GM10847 (cell line): ENCODE data around the gene ALS2CL.

ENCODE experiments used
- POLR2A ChIP-seq: IDR thresholded peaks from 2 replicates; pipeline ENCODE4 v1.6.1; 2011; ENCODE audit not compliant: insufficient read length; ENCODE audit errors: extremely low read depth

The ALS2CL gene

DNA sequence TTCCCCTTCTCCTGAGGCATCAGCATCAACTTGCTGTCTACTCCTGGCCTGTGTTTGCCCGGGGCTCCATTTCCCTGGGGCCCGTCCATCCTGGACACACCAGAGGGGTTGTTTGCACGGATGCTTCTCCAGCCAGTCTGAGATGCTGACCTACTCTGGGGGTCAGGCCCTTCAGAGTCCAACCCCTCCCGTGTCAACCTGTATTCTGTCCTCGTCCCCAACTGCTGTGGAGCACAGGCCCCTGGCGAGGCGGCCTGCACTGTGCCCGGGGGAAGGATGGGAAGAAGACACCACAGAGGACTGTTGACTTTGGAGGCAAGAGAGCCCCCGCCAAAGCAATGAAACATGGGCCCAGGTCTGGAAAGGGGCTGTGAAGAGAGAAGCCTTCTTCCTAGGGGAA lies 25.8 kb downstream of the ALS2CL start:
- TF ChIP-seq POLR2A: no peak

DNA sequence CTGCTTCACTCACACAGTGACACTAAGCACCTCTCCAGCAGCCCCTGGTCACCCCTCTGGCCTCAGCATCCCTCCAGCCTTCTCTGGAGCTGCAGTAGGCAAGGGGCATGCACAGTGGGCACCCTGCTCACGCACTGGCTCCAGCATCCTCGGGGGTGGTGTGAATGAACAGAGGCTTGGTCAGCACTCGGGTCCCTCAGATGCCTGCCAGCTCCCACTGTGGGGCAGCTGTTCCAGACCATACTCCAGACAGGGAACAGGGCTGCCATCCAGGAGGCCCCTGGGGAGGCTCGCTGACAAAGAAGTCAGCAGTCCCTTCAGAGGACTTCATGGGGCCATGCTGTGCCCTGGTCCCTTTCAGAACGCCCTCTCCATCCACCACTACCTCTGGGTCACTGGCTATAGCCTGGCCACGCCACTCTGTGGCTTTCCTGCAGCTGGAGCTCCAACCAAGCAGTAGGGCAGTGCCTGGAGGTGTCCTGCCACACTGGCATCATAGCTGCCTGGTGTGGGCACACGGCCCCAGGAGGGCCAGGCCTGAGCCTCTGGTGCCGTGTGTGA lies 26.3 kb downstream of the ALS2CL start:
- TF ChIP-seq POLR2A: no peak

DNA sequence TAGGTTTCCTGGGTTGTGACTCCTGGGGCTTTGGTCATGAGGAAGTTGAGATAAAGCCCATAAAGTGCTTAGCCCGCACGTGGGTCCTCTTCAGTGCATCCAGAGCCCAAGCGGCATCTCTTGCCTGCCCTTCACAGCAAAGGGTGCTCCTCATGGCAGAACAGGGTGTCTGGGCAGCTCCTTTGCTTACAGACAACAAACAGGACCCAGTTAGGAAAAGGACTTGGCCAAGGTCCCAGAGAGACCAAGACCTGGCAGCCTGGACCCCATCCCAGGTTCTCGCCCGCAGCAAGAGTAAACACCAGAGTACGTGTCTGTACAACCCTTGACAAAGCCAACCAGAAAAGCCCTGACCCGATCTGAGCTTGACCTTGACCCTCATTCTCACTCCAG lies 27.0 kb downstream of the ALS2CL start:
- TF ChIP-seq POLR2A: no peak

DNA sequence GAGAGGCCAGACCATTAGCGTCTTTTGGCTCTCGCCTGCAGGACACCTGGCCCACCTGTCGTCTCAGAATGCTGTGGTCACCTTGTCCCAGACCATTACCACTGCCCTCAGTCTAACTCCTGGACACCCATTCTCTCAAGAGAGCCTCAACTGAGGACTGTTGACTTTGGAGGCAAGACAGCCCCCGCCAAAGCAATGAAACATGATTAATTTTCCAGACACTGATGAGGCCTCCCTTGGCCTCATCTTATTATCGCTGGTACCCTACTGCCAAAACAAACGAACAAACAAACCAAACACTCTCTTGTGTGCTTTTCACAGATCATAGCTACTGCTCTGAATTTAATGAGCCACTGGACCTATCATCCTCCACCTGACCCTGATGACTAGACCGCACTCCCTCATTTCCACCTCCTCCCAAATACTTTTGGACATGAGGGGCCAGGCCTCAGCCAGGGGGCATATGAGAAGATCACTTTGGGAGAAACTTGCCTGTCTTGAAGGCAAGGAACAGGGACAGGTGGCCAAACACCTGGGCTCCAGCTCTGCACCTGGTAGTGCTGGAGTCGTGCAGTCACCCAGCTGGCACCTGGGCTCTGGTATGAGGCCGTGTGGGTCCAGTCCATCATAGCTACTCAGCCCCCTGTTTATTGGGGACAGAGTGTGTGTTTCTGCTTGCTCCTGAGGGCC lies 27.6 kb downstream of the ALS2CL start:
- no peak for TF ChIP-seq POLR2A

DNA sequence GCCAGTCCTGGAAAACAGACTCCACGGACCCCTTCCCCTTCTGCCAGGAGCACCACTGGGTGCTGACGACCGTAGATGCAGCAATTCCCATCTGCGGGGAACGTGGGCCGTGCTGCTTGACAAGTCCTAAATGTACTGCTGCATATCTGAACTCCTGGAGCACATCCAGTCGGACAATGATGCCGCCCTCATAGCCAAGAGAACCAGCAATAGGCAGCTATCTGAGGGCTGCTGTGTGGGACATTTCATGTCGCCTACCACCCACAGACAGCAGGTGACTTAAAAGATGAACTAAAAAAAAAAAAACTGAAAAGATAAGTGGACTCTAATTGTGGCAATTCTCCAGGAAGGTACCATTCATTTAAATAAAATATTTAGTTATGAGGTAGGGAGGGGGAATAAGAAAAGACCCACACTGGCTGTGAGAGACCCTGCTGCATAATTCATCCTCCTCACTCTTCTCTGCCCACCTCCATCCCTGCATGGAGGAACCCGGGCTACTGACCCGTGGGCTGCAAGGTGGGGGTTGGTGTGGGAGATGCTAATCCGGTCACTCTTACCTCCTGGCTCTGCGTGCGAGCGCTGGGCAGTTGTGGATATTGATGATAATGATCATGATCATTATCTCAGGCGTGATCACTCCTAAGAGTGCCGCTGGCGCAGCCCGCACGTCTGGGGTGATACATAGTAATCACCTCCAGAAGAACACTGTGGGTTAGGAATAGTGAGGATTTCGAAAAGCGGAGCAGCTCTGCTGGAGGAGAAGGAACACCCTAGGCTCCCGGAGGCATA lies 28.3 kb downstream of the ALS2CL start:
- no peak for TF ChIP-seq POLR2A

DNA sequence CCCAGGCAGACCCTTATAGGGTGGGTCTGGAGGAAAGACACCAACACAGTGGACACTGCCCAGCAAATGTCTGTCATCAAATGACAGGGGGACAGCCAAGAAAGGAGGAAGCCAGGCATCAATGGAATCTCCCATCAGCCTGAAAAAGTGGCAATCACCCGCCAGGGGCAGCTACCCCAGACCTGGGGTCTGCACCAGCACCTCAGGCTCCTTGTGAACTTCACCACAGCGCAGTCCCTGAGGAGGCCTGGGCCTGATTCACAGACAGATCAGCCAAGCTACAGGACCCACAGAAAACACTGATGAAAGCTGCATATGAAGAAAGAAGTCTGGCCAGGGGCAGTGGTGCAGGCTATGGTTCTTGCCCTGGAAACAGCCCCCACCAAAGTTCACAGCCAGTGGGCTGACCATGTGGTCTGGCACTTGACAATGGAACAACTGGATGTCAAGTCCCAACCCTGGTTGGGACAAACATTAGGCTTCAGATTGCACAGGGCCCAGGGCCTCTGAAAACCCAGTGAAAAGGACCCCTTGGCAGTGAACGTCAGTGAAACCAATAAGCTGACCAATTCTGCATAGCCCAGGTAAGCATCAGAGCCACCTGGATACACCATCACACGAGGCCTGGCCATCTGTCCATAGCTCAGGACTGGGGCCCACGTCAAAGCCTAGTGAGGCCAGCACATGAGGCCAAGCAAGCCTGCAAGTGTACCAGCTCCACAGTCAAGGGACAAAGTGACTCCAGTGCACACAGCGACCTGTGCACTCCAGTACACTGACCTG lies 29.1 kb downstream of the ALS2CL start:
- TF ChIP-seq POLR2A: no peak

DNA sequence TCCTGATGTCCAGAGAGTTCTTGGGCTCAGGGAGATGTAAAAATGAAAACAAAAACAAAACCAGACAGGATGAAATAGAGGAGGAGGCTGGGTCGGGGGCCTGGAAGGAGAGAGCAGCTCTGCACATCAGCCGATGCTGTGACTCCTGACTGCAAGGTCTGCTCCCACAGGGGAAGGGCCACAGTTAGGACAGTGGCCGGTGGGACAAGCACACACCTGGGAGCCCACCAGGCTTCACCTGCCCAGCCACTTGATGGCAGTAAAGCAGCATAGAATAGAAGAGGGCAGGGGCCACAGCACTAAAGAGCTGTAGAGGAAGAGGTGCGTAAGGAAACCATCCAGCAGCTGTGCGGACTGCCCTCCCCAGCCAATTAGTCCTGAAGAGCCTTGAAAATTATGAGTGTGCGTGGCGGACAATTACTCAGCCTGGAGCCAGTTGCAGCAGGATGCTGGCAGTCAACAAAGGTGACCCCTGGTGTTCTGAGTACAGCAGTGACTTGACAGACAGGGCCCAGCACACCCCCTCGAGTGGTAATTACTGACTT lies 29.8 kb downstream of the ALS2CL start:
- no peak for TF ChIP-seq POLR2A

DNA sequence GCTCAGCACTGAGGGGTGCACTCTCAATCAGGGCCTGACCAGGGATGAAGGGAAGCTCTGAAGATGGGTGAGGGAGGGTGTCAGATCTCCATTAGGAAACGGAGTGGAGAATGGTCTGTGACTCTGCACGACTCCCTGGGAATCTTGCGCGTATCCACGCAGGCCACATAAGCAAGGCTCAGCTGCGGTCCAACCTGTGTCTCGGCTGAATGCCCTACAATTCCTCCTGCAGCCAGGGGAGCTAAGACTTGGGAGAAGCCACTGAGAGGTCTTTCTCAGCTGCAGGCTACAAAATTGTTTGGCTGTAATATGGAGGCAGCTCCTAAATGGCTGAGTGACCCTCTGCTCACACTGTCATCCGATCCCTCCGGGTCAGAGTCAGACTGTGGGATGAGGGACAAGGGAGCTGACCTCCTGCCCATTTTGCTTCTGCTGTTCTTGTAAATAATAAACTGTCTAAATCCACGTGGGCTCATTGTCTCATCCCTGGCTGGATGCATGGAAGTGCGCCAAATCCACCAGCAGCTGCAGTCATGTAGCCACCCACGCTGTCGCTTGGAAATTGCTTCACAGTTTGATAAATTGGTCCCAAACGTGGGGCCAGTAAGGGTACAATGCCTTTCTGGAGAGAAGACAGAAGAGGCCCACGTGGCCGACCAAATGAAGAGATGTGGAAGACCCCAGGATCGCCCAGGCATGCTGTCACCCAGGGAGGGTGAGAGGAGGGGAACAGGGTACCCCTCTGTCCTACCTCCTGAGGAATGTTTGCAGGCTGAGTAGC lies 30.5 kb downstream of the ALS2CL start:
- TF ChIP-seq POLR2A: no peak

DNA sequence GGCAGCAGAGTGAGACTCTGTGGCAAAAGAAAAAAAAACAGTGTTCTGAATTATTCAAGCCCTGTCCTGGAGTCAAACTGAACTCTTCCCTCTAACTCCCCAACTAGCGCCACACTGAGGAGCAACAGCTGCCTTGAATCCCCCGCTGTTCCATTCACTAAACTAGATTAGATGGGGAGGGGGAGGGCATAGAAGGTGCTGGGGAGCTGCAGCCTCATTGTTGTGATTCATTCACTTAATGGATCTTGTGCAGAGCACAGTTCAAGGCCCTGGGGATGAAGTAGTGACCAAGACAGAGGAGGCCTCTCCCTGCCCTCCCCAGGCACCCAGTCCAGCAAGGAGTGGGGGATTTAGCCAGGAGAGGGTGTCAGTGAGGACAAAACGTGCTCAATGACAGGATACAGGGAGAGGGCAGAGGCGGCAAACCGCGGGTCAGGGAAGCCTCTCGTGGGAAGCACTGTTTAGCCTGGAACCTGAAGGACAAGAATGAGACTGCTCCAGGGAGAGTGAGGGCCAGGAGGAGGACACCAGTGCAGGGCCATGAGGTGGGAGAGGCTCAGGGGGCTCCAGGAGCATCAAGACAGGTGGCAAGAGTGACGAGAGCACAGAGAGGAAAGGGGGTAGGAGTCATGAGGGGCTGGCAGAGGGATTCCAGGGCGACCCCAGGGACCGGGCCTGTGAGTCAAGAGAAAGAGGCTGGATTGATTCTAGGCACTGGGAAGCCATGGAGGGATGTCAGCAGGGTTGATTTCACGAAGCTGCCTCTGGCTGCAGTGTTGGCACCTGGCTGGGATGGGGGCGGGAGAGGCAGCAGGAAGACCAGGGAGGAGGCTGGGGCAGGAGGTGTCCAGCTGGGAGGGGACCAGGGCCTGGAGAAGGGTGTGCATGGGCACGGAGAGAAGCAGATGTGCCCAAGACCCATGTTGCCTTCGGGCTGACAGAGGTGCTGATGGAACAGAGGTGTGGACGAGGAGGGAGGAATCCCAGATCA lies 31.4 kb downstream of the ALS2CL start:
- no peak for TF ChIP-seq POLR2A

DNA sequence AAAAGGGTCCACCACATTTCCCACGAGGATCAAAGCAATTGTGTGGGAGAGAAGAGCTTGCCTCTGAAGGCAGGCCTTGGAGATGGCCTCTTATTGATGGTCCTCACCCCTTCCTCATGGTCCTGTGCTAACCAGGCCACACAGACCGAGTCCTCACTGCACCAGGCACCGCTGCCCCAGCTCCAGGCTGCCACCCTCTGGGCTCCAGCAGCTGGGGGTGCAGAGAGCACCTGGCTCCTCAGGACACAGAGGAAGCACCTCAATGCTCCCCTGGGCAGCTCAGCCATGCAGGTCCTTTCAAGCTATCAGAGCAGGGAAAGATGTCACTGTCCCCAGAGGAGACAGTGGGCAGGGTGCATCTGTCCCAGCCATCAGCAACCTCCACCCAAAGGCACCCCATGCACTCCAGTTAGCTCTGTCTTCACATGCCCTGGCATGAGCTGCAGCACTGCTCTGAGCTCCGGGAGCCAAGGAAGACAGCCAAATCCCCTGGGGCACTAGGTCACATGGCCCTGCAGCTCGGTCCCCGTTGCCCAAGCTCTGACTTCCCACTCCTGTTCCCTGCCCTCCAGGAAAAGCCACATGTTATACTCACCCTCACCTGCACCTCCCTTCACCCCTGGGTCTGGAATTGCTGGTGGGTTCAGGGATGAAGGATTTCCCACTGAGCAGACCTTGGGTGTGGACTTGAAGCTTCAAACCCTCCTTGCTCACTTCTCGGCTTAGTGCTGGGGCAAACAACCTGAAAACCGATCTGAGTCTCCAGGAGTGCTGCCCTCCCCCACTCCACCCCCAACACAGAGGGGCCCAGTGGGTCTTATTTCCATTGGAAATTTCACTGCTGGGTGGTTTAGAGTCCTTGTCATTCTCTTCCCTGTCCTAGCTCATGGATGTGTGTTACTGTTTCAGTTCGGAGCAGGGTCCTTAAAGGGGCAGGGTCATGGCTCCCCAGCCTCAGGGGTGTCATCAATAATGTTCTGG lies 32.6 kb downstream of the ALS2CL start:
- no peak for TF ChIP-seq POLR2A

DNA sequence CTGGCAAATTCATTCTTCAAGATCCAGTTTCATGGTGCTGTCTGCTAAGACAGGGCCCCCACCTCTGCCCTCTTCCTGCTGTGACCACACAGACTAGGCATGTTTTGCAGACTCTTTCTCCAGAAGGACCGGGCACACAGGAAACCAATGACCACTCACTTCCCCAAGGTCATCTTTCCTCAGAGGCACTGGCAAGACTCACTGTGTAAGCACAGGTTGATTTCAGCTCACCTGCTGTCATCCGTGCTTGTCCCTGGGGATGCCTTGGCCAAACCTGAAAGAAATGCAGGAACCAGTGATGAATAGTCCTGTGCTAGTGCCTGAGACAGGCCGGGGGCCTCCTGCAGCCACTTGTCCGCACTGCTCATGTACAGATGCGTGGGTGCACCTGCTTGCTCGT lies 33.5 kb downstream of the ALS2CL start:
- TF ChIP-seq POLR2A: no peak

DNA sequence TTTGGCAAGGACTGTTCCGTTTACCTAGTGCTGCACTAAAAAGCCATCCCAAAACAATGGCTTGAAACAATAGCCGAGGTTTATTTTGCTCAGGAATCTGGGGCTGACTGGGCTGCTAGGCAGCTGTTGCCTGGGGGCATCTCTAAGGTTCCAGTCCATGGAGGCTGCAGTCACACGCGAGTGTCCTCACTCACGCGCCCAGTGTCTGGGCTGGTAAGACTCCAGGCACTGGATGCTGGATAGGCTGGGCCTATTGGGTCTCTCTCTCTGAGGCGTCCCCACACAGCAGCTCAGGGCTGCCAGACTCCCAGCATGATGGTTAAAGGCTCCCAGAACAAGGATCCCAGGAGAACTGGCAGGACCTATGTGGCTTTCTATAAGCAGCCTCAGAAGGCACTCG lies 34.2 kb downstream of the ALS2CL start:
- TF ChIP-seq POLR2A: no peak
